ENCODE data around the gene PDIK1L. TPM values are rescaled to one million over a fixed set of nuclear protein-coding genes. Genes with fewer than 3 reads are reported as not detected.

The PDIK1L gene
- total and polyA plus RNA-seq, 9 of the 15 experiments (the other 6 are each of a cell fraction or from before 2014, with no cell fraction given): 12.8 to 30.2 (median 21.5) TPM

DNA sequence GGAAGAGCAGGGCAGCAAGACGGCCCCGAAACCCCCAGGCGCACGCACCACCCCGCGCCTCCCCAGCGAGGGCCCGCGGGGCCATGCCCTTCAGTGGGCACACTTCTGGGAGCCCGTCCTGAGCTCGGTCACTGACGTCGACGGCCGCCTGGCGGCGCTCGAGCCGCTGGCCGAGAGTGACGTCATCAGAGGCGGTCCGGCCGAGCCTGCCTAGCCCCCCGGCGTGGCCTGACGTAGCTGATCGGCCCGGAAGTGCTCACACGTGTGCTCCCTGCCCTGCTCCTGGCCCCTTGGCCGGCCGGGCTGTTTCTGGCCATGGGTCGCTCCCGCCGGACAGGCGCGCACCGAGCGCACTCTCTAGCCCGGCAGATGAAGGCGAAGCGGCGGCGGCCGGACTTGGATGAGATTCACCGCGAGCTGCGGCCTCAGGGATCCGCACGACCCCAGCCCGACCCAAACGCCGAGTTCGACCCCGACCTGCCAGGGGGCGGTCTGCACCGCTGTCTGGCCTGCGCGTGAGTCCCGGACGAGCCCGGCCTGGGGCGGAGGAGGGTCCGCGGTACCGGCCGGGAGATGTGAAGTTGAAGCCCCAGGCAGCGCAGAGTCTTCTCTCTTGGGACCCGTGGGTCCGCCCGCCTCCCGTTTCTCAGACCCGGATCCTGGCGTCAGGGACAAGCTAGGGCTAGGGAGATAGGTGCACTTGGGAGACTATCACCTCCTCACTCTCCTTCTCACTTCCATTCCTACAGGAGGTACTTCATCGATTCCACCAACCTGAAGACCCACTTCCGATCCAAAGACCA is 58.2 kb downstream of the PDIK1L start, which contains the start of gene ZNF593 (continued):
- TF ChIP-seq, protein P1, sequence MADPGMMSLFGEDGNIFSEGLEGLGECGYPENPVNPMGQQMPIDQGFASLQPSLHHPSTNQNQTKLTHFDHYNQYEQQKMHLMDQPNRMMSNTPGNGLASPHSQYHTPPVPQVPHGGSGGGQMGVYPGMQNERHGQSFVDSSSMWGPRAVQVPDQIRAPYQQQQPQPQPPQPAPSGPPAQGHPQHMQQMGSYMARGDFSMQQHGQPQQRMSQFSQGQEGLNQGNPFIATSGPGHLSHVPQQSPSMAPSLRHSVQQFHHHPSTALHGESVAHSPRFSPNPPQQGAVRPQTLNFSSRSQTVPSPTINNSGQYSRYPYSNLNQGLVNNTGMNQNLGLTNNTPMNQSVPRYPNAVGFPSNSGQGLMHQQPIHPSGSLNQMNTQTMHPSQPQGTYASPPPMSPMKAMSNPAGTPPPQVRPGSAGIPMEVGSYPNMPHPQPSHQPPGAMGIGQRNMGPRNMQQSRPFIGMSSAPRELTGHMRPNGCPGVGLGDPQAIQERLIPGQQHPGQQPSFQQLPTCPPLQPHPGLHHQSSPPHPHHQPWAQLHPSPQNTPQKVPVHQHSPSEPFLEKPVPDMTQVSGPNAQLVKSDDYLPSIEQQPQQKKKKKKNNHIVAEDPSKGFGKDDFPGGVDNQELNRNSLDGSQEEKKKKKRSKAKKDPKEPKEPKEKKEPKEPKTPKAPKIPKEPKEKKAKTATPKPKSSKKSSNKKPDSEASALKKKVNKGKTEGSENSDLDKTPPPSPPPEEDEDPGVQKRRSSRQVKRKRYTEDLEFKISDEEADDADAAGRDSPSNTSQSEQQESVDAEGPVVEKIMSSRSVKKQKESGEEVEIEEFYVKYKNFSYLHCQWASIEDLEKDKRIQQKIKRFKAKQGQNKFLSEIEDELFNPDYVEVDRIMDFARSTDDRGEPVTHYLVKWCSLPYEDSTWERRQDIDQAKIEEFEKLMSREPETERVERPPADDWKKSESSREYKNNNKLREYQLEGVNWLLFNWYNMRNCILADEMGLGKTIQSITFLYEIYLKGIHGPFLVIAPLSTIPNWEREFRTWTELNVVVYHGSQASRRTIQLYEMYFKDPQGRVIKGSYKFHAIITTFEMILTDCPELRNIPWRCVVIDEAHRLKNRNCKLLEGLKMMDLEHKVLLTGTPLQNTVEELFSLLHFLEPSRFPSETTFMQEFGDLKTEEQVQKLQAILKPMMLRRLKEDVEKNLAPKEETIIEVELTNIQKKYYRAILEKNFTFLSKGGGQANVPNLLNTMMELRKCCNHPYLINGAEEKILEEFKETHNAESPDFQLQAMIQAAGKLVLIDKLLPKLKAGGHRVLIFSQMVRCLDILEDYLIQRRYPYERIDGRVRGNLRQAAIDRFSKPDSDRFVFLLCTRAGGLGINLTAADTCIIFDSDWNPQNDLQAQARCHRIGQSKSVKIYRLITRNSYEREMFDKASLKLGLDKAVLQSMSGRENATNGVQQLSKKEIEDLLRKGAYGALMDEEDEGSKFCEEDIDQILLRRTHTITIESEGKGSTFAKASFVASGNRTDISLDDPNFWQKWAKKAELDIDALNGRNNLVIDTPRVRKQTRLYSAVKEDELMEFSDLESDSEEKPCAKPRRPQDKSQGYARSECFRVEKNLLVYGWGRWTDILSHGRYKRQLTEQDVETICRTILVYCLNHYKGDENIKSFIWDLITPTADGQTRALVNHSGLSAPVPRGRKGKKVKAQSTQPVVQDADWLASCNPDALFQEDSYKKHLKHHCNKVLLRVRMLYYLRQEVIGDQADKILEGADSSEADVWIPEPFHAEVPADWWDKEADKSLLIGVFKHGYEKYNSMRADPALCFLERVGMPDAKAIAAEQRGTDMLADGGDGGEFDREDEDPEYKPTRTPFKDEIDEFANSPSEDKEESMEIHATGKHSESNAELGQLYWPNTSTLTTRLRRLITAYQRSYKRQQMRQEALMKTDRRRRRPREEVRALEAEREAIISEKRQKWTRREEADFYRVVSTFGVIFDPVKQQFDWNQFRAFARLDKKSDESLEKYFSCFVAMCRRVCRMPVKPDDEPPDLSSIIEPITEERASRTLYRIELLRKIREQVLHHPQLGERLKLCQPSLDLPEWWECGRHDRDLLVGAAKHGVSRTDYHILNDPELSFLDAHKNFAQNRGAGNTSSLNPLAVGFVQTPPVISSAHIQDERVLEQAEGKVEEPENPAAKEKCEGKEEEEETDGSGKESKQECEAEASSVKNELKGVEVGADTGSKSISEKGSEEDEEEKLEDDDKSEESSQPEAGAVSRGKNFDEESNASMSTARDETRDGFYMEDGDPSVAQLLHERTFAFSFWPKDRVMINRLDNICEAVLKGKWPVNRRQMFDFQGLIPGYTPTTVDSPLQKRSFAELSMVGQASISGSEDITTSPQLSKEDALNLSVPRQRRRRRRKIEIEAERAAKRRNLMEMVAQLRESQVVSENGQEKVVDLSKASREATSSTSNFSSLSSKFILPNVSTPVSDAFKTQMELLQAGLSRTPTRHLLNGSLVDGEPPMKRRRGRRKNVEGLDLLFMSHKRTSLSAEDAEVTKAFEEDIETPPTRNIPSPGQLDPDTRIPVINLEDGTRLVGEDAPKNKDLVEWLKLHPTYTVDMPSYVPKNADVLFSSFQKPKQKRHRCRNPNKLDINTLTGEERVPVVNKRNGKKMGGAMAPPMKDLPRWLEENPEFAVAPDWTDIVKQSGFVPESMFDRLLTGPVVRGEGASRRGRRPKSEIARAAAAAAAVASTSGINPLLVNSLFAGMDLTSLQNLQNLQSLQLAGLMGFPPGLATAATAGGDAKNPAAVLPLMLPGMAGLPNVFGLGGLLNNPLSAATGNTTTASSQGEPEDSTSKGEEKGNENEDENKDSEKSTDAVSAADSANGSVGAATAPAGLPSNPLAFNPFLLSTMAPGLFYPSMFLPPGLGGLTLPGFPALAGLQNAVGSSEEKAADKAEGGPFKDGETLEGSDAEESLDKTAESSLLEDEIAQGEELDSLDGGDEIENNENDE (IDR thresholded peaks at IDR 0.05; ENCODE audit: low read depth, low read length): no peak
- TF ChIP-seq, protein P2, sequence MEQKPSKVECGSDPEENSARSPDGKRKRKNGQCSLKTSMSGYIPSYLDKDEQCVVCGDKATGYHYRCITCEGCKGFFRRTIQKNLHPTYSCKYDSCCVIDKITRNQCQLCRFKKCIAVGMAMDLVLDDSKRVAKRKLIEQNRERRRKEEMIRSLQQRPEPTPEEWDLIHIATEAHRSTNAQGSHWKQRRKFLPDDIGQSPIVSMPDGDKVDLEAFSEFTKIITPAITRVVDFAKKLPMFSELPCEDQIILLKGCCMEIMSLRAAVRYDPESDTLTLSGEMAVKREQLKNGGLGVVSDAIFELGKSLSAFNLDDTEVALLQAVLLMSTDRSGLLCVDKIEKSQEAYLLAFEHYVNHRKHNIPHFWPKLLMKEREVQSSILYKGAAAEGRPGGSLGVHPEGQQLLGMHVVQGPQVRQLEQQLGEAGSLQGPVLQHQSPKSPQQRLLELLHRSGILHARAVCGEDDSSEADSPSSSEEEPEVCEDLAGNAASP (IDR thresholded peaks at IDR 0.05): no peak
- TF ChIP-seq TAL1 (IDR thresholded peaks at IDR 0.05) (no peak), RUNX1 (IDR thresholded peaks at IDR 0.05; ENCODE audit: low read depth) (0 out of 2 replicates have a peak, but pooled peaks have one; percentile 14), HCFC1 (IDR thresholded peaks at IDR 0.05; ENCODE audit: low read depth, low read length) (peak; percentile 77), ZNF253 (CRISPR knock-in tag; conservative IDR thresholded peaks at IDR 0.05) (0 out of 2 replicates have a peak, but pooled peaks have one; percentile 49), LCOR (CRISPR knock-in tag; IDR thresholded peaks at IDR 0.05) (peak; percentile 96), ZNF184 (CRISPR knock-in tag; IDR thresholded peaks at IDR 0.05) (no peak), SMC3 (conservative IDR thresholded peaks at IDR 0.05; ENCODE audit: insufficient read depth, low read depth, low read length) (peak; percentile 86), DMBX1 (CRISPR knock-in tag; IDR thresholded peaks at IDR 0.05; ENCODE audit: borderline replicate concordance) (no peak), PHB2 (IDR thresholded peaks at IDR 0.05; ENCODE audit: low read depth) (no peak), ELF2 (CRISPR knock-in tag; IDR thresholded peaks at IDR 0.05) (peak; percentile 98)
- TF ChIP-seq, protein P3, sequence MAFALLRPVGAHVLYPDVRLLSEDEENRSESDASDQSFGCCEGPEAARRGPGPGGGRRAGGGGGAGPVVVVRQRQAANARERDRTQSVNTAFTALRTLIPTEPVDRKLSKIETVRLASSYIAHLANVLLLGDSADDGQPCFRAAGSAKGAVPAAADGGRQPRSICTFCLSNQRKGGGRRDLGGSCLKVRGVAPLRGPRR (CRISPR knock-in tag; IDR thresholded peaks at IDR 0.05): no peak
- TF ChIP-seq, protein P4, sequence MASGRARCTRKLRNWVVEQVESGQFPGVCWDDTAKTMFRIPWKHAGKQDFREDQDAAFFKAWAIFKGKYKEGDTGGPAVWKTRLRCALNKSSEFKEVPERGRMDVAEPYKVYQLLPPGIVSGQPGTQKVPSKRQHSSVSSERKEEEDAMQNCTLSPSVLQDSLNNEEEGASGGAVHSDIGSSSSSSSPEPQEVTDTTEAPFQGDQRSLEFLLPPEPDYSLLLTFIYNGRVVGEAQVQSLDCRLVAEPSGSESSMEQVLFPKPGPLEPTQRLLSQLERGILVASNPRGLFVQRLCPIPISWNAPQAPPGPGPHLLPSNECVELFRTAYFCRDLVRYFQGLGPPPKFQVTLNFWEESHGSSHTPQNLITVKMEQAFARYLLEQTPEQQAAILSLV (tag; IDR thresholded peaks at IDR 0.05): no peak
